ENCODE results near the gene TIGD1.
"Not testable (repeated sequence)": the region's sequence is repeated elsewhere in the genome, so short reads cannot be mapped to it uniquely, and the experiment has no call there.

Gene TIGD1

GRCh38 chr2:232570481-232570880 lies 20.1 kb upstream of the TIGD1 start:
- not testable (repeated sequence) for DNase-seq (ENCODE audit: low read depth, low spot score)

GRCh38 chr2:232569541-232569940 lies 19.2 kb upstream of the TIGD1 start:
- no peak for DNase-seq (ENCODE audit: low read depth, low spot score)

DNA sequence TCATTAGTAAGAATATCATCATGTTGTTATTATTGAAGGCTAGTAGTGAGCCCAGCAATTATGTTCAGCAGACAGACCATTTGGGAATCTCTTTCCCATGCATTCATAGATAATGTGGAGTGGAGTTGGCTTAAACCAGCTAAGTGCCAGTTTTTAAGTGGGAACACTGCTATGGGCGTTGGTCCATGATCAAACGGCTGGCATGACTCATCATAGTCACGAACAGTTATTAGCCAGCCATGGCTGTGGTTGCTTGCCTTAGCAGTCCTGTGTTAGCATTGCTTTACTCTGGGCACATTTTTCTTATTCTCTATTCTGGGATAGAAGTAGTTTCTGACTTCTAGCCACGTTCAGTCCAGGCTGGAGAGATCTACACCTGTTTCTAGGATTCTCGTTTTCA lies 17.8 kb upstream of the TIGD1 start:
- DNase-seq (ENCODE audit: low read depth, low spot score), result no peak

DNA sequence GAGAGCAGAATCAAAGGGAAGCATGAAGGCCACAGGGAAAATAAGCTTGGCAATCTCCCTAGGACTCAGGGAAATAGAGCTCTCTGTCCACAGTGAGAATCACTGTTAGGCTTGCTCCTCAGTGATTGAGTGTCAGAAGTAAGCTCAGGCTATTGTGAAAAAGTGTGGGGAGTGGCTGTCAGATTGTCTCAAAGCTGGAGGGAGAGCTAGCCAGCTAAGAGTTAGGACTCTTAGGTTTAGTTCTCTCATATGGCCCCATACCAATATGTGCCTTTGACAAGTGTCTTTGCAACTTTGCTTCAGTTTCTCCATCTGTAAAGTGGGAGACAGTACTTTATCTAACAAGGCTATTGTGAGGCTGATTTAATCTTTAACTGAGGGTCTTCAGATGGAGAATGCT lies 17.4 kb upstream of the TIGD1 start:
- no peak for DNase-seq (ENCODE audit: low read depth, low spot score)

DNA sequence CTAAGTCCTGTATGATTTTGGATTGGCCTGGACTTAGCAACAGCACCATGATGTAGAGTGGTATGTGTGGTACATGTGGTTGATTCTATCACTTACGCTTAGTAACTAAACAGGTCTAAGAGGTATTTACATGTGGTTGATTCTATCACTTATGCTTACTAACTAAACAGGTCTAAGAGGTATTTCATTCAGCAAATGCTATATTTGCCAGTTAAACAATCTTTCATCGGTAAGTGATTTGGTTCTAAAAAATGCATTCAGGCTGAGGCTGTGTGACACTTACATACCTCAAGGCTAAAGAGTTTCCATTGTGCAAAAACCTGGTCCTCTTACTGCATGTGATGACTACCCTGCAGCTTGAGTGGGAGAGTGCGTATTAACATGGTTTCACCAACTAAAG lies 13.2 kb upstream of the TIGD1 start:
- DNase-seq (ENCODE audit: low read depth, low spot score), result no peak

GRCh38 chr2:232562515-232563151 lies 12.3 kb upstream of the TIGD1 start:
- DNase-seq (ENCODE audit: low read depth, low spot score), result no peak

- no peak for DNase-seq (ENCODE audit: low read depth, low spot score)
These were observed 6.1 kb upstream of the TIGD1 start for GRCh38 chr2:232556426-232556825.

DNA sequence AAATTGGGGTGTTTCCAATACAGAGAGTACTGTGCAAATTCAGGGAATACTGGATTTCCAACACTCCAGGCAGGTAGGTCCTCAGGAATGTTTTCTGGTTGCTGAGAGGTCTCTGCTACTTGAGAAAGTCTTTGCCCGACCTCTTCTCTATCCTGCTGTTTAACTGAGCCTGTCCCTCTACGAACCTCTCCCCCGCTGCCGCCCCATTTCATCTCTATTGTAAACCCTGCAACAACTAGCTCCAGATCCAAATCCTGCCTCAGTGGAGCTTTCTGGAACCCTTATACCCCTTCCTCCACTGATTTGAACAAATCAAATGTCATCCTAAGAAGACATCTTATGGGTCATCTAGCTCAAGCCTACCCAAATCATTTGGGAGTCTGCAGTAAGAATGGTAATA lies 1.4 kb upstream of the TIGD1 start:
- DNase-seq (ENCODE audit: low read depth, low spot score), result no peak

DNA sequence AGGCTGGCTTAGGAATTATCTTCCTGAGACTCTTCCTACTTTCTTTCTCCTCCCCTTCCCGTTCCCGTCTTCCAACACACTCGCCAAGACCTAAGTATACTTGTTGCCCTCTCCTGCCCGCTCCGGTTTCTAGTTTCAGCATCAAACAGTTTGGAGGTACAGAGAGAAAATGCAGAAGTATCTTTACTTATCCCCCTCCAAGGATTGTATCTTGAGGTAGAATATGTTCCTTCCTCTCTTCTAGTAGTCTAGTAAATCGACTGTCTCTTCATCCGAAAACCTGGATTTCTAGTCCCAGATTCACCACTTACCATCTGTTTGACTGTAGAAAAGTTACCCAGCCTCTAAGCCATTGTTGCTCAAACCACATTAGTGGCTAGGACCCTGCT lies 887 bp upstream of the TIGD1 start:
- peak; percentile 7 for DNase-seq (ENCODE audit: low read depth, low spot score)

- peak; percentile 10 for DNase-seq (ENCODE audit: low read depth, low spot score)
These were observed 553 bp downstream of the TIGD1 start for GRCh38 chr2:232549655-232550353.

- no peak for DNase-seq (ENCODE audit: low read depth, low spot score)
These were observed 2.4 kb downstream of the TIGD1 start for GRCh38 chr2:232547991-232548390.

DNA sequence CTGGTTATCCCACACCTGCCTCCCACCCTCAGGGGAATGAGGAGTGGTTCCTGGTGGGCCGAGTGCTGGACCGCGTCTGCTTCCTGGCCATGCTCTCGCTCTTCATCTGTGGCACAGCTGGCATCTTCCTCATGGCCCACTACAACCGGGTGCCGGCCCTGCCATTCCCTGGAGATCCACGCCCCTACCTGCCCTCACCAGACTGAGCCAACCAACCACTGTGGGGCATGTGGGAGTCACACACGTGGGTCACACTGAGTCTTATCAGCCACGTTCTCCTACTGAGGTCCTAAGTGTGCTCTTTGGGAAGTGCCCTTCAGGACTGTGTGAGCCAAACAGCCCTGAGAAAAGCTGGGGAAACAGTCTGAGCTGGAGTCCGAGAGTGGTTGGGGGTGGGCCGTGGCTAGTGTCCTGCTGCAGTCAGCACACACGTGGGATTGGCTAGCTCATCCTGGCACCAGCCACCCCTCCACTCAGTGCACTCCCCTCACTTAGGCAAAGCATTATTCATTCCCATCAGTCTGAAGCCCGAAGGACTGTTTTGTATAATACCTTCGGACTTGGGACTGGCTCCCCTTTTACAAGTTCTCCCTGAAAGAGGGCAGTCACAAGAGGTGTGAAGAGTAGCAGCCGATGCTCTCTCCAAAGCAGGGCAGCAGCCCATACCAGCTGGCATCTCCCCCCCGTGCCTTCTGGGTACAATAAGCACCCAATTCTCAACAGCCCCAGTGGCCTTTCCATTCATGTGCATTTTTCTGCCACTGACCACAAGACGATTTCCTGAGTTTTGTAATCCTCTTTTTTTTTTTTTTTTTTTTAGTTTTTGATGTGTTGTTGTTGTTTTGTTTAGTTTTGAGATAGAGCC lies 4.6 kb downstream of the TIGD1 start:
- DNase-seq (ENCODE audit: low read depth, low spot score), result no peak

GRCh38 chr2:232544674-232545073 lies 5.7 kb downstream of the TIGD1 start:
- DNase-seq (ENCODE audit: low read depth, low spot score), result no peak

GRCh38 chr2:232543928-232544631 lies 6.3 kb downstream of the TIGD1 start:
- DNase-seq (ENCODE audit: low read depth, low spot score), result no peak

- DNase-seq (ENCODE audit: low read depth, low spot score), result no peak
These were observed 6.9 kb downstream of the TIGD1 start for GRCh38 chr2:232543491-232543890.

DNA sequence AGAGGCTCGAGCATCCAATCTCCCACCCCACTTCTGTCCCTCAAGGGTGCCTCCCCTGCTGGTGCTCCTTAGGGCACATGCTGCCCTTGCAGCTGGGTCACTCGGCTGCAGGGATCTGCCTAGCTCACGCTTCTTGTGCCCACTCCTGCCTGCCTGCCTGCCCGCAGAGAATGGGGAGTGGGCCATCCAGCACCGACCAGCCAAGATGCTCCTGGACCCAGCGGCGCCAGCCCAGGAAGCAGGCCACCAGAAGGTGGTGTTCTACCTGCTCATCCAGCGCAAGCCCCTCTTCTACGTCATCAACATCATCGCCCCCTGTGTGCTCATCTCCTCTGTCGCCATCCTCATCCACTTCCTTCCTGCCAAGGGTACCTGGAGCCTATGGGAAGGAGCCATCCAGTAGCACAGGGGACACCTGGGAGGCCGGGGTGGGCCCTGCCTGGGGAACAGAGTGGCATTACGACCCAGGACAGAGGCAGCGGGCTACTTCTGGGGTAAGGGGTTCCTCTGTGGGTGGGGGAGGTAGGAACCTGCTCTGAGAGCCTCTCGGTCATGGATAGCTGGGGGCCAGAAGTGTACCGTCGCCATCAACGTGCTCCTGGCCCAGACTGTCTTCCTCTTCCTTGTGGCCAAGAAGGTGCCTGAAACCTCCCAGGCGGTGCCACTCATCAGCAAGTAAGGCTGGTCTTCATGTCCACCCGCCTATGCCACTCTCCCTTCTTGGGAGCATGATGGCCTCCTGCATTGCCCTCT lies 7.5 kb downstream of the TIGD1 start:
- no peak for DNase-seq (ENCODE audit: low read depth, low spot score)

DNA sequence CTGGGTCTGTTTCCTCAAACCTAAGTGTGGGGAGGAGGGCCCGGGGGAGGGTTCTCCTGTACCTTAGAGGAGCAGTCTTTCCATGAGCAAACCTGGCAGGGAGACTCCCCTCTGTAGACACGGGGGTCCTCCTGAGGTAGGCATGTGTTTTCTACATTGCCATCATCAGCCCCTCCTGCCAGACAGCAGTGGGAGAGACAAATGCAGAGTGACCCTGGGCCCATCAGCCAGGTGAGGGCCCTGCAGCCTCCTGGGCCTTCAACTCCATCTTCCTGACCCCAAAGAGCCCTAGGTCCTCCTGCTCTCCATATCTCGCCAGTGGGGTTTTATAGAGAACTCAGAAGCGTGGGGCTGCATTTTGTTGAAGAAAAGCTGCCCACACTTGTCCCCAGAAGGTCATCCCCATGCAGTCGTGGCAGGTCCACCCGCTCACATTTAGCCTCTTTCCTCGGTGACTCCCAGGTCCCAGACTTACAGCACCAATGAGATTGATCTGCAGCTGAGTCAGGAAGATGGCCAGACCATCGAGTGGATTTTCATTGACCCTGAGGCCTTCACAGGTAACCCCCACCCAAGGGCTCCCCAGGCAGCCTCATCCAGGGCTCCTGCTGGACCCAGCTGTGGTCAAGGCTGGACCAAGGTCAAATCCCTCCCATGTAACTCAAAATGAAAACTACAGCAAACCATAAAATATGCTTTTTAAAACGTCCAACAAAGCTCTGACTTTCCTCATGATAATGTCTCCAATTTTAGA lies 8.2 kb downstream of the TIGD1 start:
- DNase-seq (ENCODE audit: low read depth, low spot score), result no peak

DNA sequence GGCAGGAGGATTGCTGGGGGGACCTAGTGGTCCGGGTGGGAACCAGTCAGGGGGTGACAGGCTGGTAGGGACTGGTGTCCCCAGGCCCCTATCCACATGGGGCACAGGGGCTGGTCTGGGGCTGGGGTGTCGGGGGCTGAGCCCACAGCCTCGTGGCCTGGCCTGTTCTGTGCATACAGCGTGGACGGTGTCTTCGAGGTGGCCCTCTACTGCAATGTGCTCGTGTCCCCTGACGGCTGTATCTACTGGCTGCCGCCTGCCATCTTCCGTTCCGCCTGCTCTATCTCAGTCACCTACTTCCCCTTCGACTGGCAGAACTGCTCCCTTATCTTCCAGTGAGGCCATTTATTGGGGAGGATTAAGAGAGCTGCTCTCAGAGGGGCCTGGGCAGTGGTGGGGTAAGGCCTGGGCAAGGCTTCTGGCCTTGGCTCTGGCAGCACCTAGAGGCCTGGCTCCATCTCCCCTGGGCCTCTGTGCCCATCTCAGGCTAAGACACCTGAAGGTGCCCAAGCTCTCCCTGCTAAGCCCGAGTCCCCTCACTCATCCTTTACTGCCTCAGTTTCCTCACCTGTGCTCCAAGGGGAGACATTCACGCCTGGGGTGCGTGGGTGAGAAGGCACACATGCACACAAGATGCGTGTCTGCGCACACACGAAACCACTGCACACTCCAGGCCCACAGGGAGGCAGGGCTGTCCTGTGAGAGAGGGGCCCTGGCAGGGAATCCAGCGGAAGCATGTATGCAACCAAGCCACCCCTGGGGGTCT lies 9.0 kb downstream of the TIGD1 start:
- DNase-seq (ENCODE audit: low read depth, low spot score), result no peak

DNA sequence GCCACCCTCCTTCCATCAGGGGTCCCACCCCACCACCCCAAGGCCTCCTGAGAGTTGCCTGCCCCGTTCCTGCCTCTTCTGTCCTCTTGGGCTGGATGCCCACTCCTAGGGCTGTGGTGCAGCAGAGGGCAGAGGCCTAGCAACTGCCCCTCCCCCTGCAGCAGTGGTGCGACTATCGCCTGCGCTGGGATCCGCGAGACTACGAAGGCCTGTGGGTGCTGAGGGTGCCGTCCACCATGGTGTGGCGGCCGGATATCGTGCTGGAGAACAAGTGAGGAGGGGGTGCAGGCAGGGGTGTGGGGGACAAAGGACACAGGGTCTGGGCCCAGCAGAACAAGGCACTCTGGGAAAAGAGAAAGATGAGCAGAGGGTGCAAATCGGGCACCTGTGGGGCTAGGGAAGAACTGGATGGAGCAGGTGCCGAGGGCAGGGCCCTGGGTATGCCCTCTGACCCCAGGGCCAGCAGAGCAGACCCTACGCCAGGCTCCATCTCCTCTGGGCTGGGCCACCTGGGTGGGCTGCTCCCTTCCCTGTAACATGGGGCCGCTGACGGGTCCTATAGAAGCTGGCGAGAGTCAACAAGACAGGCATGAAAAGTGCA lies 9.8 kb downstream of the TIGD1 start:
- DNase-seq (ENCODE audit: low read depth, low spot score), result no peak

Measured in smooth muscle cell of the brain vasculature (primary cell).